ENCODE measurements around the gene CADM1. TPM values are rescaled to one million over a fixed set of nuclear protein-coding genes. Genes with fewer than 3 reads are reported as not detected.

The CADM1 gene
- total RNA-seq, 1 donor: 86.5 TPM

DNA sequence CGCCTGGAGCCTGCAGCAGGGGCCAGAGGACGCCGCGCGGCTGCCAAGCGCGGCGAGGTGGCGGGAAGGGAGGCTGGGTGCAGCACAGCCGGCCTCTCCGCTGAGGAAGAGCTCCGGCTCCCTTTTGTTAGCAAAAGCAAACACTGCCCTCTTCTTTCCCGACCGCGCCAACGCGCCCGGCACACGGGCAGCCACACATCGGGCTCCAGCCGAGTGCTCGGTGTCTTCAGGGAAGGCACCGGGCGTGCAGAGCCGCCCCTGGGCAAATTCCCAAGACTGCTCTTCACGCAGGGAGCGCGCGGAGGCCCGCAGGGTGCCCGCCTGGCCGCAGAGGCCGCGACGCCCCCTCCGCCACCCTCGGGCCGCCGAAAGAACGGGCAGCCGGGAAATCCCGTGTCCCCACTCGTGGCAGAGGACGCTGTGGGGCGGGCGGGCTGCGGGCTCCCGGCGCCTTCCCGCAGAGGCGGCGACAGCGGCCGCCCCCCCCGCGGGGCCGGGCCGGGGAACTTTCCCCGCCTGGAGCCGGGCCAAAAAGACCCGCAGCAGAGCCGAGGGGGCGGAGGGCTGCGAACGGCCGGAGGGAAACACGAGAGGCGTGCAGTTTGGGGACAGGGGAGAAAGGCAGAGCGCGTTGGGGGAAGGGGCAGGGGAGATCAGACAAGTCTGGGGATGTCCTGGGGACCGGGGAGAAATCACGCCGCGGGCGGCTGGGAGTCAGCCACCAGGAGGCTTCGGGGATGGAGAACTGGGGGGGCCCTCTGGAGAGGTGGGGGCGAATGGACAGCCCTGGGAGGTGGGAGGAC is 931 bp downstream of the CADM1 start:
- H3K27me3 ChIP-seq (ENCODE audit: insufficient read depth, low read length): peaks cover 52% of the 10 kb centered on the region
- H3K4me3 ChIP-seq (ENCODE audit: insufficient read depth, low read length): peak overlapping the region; percentile 22
- H3K4me1 ChIP-seq (ENCODE audit: insufficient read depth, low read length): peaks cover 6% of the 10 kb centered on the region
- H3K9me3 ChIP-seq (ENCODE audit: low read depth, low read length): no peaks in the 10 kb centered on the region
- no peak overlapping the region for H3K27ac ChIP-seq (ENCODE audit: low read depth, low read length)
- H3K36me3 ChIP-seq (ENCODE audit: insufficient read depth, low read length): no peaks in the 10 kb centered on the region
- TF ChIP-seq CTCF (IDR thresholded peaks at IDR 0.05; ENCODE audit: extremely low read depth, low read depth, low read length): no peak
- no peaks in the 10 kb centered on the region for H4K20me1 ChIP-seq (ENCODE audit: insufficient read depth, low read length)
- H2AFZ ChIP-seq (ENCODE audit: low read length): no peak overlapping the region
- no peaks in the 10 kb centered on the region for H3K79me2 ChIP-seq (ENCODE audit: insufficient read depth, low read length)
- peak overlapping the region; percentile 86 for H3K4me2 ChIP-seq (ENCODE audit: insufficient read depth, low read length)
- DNase-seq (ENCODE audit: insufficient read length, low spot score, missing footprints): peak; percentile 78

- Histone ChIP-seq H3K27me3 (ENCODE audit: insufficient read depth, low read length) (peaks cover 52% of the 10 kb centered on the region), H4K20me1 (ENCODE audit: insufficient read depth, low read length) (no peaks in the 10 kb centered on the region)
Measured at GRCh38 chr11:115502636-115503082, 1.6 kb downstream of the CADM1 start.

GRCh38 chr11:115501893-115502589 is 2.2 kb downstream of the CADM1 start:
- DNase-seq (ENCODE audit: insufficient read length, low spot score, missing footprints): no peak
- Histone ChIP-seq H3K4me3 (ENCODE audit: insufficient read depth, low read length) (no peak overlapping the region), H3K27ac (ENCODE audit: low read depth, low read length) (no peak overlapping the region), H3K36me3 (ENCODE audit: insufficient read depth, low read length) (no peaks in the 10 kb centered on the region), H3K4me2 (ENCODE audit: insufficient read depth, low read length) (no peak overlapping the region), H2AFZ (ENCODE audit: low read length) (no peak overlapping the region), H3K79me2 (ENCODE audit: insufficient read depth, low read length) (no peaks in the 10 kb centered on the region), H3K9me3 (ENCODE audit: low read depth, low read length) (no peaks in the 10 kb centered on the region), H3K27me3 (ENCODE audit: insufficient read depth, low read length) (peaks cover 52% of the 10 kb centered on the region), H3K4me1 (ENCODE audit: insufficient read depth, low read length) (peaks cover 6% of the 10 kb centered on the region), H4K20me1 (ENCODE audit: insufficient read depth, low read length) (no peaks in the 10 kb centered on the region)
- no peak for TF ChIP-seq CTCF (IDR thresholded peaks at IDR 0.05; ENCODE audit: extremely low read depth, low read depth, low read length)

More at GRCh38 chr11:115502636-115503082, 1.6 kb downstream of the CADM1 start:
- TF ChIP-seq CTCF (IDR thresholded peaks at IDR 0.05; ENCODE audit: extremely low read depth, low read depth, low read length): no peak
- Histone ChIP-seq H3K4me2 (ENCODE audit: insufficient read depth, low read length) (peak overlapping the region; percentile 72), H3K9me3 (ENCODE audit: low read depth, low read length) (no peaks in the 10 kb centered on the region), H3K79me2 (ENCODE audit: insufficient read depth, low read length) (no peaks in the 10 kb centered on the region), H2AFZ (ENCODE audit: low read length) (no peak overlapping the region), H3K4me3 (ENCODE audit: insufficient read depth, low read length) (peak overlapping the region; percentile 22), H3K4me1 (ENCODE audit: insufficient read depth, low read length) (peaks cover 6% of the 10 kb centered on the region), H3K27ac (ENCODE audit: low read depth, low read length) (no peak overlapping the region), H3K36me3 (ENCODE audit: insufficient read depth, low read length) (no peaks in the 10 kb centered on the region)
- DNase-seq (ENCODE audit: insufficient read length, low spot score, missing footprints): peak; percentile 29

GRCh38 chr11:115501502-115501892 is 2.7 kb downstream of the CADM1 start:
- no peak for TF ChIP-seq CTCF (IDR thresholded peaks at IDR 0.05; ENCODE audit: extremely low read depth, low read depth, low read length)
- H3K4me3 ChIP-seq (ENCODE audit: insufficient read depth, low read length): no peak overlapping the region
- no peaks in the 10 kb centered on the region for H4K20me1 ChIP-seq (ENCODE audit: insufficient read depth, low read length)
- H3K4me1 ChIP-seq (ENCODE audit: insufficient read depth, low read length): peaks cover 6% of the 10 kb centered on the region
- H3K36me3 ChIP-seq (ENCODE audit: insufficient read depth, low read length): no peaks in the 10 kb centered on the region
- no peak for DNase-seq (ENCODE audit: insufficient read length, low spot score, missing footprints)
- H3K4me2 ChIP-seq (ENCODE audit: insufficient read depth, low read length): no peak overlapping the region
- H3K27me3 ChIP-seq (ENCODE audit: insufficient read depth, low read length): peaks cover 52% of the 10 kb centered on the region
- no peak overlapping the region for H2AFZ ChIP-seq (ENCODE audit: low read length)
- H3K9me3 ChIP-seq (ENCODE audit: low read depth, low read length): no peaks in the 10 kb centered on the region
- no peaks in the 10 kb centered on the region for H3K79me2 ChIP-seq (ENCODE audit: insufficient read depth, low read length)
- H3K27ac ChIP-seq (ENCODE audit: low read depth, low read length): no peak overlapping the region

All from osteoblast (primary cell).